Brain microvascular endothelial cell (primary cell): ENCODE results near the gene ACCSL.

ENCODE experiments used
- DNase-seq: peaks from one replicate; pipeline ENCODE4 v3.0.0-alpha.2; 2020
- H3K27ac ChIP-seq: fragments of 250-450 bp; sonication (Bioruptor Pico); 2 replicates; pipeline ENCODE4 v1.5.1; 2020; ENCODE audit warnings: mild to moderate bottlenecking, moderate library complexity
- H3K27me3 ChIP-seq: fragments of 250-450 bp; sonication (Bioruptor Pico); replicated peaks from 2 replicates; pipeline ENCODE4 v1.5.1; 2020; ENCODE audit warnings: mild to moderate bottlenecking
- H3K36me3 ChIP-seq: fragments of 250-450 bp; sonication (Bioruptor Pico); replicated peaks from 2 replicates; pipeline ENCODE4 v1.5.1; 2020; ENCODE audit warnings: mild to moderate bottlenecking
- H3K4me3 ChIP-seq: 2 replicates; pipeline ENCODE4 v1.5.1; 2011; ENCODE audit warnings: low read depth, mild to moderate bottlenecking, control low read depth, low read length, moderate library complexity
- CTCF ChIP-seq: IDR thresholded peaks from 2 replicates; pipeline ENCODE4 v1.5.1; 2011; ENCODE audit warnings: low read depth, mild to moderate bottlenecking, moderate library complexity, low read length, control low read depth, inconsistent platforms; ENCODE audit errors: missing control alignments
- in situ Hi-C: cut with HindIII; loops from 2 replicates; pipeline ENCODE4 v1.10.0; 2017; ENCODE audit warnings: low sequenced_read_pairs, low pct_ligation_motif_present

Gene ACCSL

GRCh38 chr11:44101098-44101497 lies 53.3 kb downstream of the ACCSL start:
- Histone ChIP-seq H3K4me3 (no peak overlapping the region), H3K36me3 (no peaks in the 10 kb centered on the region), H3K27ac (no peak overlapping the region), H3K27me3 (no peaks in the 10 kb centered on the region)
- TF ChIP-seq CTCF, result no peak
- in situ Hi-C loops, result loop anchor here (25.0 kb wide), 2 partner anchors 211 to 436 kb away; partner anchors contain the start of gene ALX4
- DNase-seq, result no peak

GRCh38 chr11:44104481-44105294 lies 56.9 kb downstream of the ACCSL start:
- no peak for DNase-seq
- H3K27ac ChIP-seq, result no peak overlapping the region
- no peak overlapping the region for H3K4me3 ChIP-seq
- H3K36me3 ChIP-seq, result peaks cover 3% of the 10 kb centered on the region
- no peaks in the 10 kb centered on the region for H3K27me3 ChIP-seq
- peak; percentile 42 for TF ChIP-seq CTCF
- in situ Hi-C loops, result loop anchor here (25.0 kb wide), 2 partner anchors 208 to 433 kb away; partner anchors contain the start of gene ALX4

- H3K36me3 ChIP-seq, result peaks cover 3% of the 10 kb centered on the region
- H3K27ac ChIP-seq, result no peak overlapping the region
- in situ Hi-C loops, result loop anchor here (25.0 kb wide), 2 partner anchors 204 to 429 kb away; partner anchors contain the start of gene ALX4
- TF ChIP-seq CTCF, result no peak
- no peak overlapping the region for H3K4me3 ChIP-seq
- no peaks in the 10 kb centered on the region for H3K27me3 ChIP-seq
- no peak for DNase-seq
Observed at GRCh38 chr11:44108260-44108659, 60.5 kb downstream of the ACCSL start.
